Stimulated activated CD8-positive, alpha-beta memory T cell treated with anti-CD3 and anti-CD28 coated beads, Interleukin-15, amount 100 ng/mL, for 4 hours (primary cell): ENCODE results near the gene TNRC6C.
"Not testable (repeated sequence)": the region's sequence is repeated elsewhere in the genome, so short reads cannot be mapped to it uniquely, and the experiment has no call there.

Experiments used
- DNase-seq, 2 donors: peaks; one replicate each; pipeline ENCODE4 v3.0.0-alpha.2; 2020; ENCODE audit warnings: low read depth in 2 of 2

TNRC6C gene

DNA sequence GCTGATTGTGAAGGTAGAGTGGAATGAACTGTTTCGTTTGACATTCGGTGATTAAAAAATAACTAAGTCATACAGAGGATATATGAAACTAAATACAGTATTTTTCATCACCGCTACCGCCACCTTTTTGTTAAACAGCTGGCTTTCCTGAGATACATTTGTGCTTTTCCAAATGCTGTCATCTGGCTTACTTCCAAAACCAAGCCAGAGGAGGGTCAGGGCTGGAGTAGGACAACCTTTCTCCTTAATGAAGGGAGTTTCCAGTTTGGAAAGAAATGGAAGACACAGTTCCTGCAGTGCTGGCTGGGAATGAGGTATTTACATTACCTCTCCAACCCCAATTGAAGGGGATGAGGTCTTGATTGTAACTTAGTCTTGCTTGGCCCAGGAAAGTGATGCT is 3.2 kb downstream of the TNRC6C start:
- no peak for DNase-seq

DNA sequence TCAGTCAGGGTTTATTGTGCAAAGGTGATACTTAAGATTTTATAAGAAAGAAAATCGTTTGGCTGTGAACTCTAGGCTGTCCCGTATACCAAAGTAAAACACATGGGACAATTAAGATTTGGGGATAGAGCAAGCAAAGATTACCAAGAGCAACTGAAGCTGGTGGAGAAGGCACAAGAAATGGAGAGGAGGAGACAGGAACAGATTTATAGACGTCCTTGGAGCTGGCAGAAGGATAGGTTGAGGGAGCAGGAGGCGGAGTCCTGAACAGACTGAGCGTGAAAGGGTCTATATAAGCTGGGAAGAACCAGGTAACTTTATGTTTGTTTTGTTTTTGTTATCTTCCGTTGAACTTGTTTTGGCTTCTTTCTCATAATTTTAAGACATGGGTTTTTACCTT is 3.8 kb downstream of the TNRC6C start:
- DNase-seq = no peak

DNA sequence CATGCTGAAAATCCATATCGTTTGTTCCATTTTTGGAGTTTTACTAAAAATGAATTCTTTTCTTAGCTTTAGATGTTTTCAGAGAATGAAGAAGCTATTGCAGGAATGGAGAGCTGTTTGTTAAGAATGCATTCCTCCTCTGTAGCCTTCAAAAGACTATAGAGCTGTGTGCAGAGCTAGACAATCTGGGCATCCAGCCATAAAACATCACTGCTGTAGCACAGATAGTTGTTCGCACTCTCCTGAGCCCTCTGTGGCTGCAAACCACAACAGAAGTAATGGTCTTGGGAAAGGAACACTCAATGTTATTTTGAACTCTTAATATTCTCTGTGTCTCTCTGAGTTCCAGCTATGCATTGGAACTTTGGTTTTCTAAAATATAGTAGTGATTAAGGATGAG is 4.9 kb downstream of the TNRC6C start:
- DNase-seq = no peak

DNA sequence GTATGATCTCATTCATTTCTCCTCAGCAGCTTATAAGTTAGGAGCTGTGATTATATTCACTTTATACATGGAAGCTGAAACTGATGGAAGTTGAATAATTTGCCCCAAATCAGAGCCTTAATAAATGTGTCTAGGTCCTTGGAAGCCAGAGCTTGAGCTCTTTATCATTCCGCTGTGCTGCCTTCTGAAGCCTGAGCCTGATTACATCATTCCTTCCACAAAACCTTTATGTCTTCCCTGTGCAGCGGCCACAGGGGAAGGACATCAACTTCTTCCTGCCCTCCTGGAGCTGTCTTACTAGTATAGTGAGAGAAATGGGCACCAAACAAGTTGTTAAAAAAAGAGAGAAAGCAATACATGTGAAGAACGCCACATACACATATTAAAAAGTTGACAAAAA is 6.8 kb downstream of the TNRC6C start:
- no peak for DNase-seq

DNA sequence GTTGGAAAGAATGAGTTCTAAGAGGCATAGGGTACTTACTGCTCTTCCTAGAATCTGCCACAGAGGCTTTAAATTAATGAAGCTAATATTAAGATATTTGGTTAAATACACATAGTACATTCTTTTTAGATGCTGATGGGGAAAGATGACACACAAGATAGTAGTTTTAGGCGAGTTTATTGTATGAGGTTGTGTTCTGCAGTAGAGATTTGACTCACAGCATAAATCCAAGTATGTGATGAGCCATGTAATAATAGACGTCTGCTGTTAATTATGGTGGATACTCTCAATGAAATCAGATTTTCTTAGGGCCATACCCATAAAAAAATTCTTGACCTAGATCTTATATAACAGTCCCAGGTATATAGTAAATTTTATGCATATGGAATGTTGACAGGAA is 8.0 kb downstream of the TNRC6C start:
- DNase-seq = no peak

DNA sequence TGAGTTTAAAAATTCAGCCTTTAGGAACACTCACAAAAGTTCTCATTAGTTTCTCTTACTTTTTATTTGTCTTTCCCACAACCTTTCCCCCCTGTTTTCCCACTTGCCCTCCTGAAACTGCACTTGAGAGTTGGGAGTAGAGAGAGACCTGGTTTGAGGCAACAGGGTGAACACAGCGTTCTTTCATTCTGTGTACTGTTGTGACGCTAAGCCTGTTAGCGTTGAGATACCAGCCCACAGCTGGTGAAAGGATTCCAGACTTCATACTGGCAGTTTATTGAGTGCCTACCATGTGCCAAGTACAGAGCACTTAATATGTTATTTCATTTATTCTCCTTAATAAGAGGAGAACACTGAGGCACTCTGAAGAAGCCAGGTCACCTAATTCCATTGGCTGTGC is 10.3 kb downstream of the TNRC6C start:
- no peak for DNase-seq

DNA sequence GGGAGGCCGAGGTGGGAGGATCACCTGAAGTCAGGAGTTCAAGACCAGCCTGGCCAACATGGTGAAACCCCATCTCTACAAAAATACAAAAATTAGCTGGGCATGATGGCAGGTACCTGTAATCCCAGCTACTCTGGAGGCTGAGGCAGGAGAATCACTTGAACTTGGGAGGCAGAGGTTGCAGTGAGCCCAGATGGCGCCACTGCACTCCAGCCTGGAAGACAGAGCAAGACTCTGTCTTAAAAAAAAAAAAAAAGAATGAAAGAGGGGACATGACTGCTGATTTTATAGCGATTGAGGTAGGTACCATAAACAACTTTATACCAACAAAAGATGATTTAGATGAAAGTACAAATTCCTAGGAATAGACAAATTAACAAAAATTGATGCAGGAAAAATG is 13.8 kb downstream of the TNRC6C start:
- DNase-seq = not testable (repeated sequence)

DNA sequence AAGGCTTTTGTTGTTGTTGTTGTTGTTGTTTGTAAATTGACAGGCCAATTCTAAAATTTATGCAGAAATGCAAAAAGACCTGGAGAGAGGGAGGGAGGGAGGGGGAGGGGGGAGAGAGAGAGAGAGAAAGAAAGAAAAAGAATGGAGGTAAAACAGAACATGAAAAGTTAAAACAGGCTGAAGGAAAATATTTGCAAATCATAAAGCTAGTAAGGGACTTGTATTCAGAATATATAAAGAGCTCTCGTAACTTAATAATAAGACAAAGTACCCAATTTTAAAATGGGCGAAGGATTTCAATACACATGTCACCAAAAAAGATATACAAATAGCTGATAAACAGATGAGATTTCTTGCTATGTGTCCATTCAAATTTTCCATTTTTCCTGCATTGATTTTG is 15.4 kb downstream of the TNRC6C start:
- DNase-seq = no peak

DNA sequence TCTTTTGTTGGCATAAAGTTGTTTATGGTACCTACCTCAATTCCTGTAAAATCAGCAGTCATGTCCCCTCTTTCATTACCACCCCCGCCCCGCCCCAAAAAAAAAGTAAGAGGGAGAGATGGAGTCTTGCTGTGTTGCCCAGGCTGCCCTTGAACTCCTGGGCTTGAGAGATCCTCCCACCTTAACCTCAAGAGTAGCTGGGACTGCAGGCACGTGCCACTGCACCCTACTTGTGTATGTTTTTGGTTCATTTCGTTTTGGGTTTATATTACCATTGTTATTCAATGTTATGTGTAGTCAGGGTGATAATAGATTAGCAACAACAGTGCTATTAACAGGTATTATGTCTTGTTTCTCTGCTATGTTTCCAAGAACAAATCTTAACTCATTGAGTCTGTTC is 15.9 kb downstream of the TNRC6C start:
- no peak for DNase-seq

DNA sequence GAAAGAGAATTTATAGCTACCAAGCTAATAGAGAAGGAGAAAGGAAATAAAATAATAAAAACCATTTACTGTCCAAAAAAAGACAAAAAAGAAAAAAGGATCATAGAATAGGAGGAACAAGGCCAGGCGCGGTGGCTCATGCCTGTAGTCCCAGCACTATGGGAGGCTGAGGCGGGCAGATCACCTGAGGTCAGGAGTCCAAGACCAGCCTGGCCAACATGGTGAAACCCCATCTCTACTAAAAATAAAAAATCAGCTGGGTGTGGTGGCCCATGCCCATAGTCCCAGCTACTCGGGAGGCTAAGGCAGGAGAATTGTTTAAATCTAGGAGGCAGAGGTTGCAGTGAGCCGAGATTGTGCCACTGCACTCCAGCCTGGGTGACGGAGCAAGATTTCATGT is 23.9 kb downstream of the TNRC6C start:
- DNase-seq = not testable (repeated sequence)

DNA sequence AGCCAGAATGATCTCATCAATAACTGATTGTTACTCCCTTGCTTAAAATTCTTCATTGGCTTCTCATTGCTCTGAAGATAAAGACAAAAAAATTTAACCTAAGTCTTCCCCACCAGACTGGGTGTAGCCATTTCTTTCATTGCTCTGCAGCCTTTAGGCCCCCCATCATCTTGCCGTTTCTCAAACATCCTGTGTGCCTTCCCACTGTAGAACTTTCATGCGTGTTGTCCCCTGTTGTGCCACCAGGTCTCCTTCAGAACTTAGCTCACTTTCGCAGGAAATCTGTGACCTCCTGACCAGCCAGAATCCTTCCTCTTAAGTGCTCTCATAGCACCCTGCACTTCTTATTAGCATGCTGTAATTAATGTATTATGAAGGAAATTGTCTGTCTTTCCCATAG is 31.8 kb downstream of the TNRC6C start:
- DNase-seq = no peak

DNA sequence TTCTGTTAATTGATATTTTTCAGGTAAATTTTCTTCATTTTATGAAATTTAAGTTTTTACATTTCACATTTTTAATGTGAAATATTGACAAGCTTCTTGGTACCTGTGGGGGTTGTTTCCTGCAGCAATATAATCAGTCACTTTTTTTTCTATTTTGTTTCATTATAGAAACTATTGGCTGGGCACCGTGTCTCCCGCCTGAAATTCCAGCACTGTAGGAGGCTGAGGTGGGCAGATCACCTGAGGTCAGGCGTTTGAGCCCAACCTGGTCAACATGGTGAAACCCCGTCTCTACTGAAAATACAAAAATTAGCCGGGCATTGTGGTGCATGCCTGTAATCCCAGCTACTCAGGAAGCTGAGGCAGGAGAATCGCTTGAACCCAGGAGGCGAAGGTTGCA is 35.2 kb downstream of the TNRC6C start:
- not testable (repeated sequence) for DNase-seq

DNA sequence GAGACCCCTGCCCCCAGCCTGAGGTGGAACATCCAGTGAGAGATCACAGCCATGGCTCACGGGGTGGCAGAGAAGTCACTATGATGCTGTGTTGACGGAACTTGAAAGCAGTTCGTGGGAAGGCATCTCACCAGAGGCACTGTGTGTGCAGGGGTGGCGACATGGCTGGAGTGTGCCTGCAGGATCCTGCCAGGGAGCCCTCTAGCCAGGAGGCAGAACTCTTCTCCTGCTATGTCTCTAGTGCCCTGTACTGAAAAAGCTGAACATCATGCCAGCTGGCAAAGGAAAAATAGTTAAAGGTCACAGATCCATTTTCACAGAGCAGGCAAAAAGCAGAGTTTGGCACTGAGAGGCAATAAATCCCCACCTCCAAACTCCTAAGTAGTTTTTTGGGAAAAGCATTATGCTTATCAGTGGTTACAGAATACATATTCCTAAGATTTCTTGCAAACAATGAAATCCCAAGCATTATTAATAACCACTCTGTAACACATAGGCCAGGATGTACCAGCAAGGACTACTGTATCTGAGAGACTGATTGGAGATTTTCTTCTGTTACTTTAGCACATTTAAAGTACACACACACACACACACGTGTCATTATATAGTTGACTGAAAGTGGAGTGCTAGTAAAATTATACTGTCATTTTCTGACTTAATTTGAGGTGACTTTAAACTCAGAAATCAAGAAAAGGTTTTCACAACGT is 36.8 kb downstream of the TNRC6C start:
- no peak for DNase-seq

DNA sequence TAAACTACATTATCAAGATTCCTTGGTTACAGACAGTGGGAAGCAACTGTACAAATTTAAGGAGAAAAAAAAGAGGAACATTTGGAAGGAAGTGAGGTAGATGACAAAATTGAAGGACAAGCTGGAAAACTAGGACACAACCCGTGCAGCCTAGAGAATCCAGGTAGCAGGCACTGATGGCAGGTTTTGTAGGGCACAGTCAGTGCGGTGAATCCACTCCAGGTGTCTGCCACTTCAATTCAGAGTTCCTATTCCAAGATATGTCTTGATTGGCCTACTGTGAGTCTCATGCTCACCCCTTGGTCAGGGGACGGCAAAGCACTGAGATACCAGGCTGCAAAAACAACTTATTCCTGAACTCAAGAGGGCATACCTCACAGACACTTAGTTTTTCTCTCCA is 37.8 kb downstream of the TNRC6C start:
- no peak for DNase-seq

DNA sequence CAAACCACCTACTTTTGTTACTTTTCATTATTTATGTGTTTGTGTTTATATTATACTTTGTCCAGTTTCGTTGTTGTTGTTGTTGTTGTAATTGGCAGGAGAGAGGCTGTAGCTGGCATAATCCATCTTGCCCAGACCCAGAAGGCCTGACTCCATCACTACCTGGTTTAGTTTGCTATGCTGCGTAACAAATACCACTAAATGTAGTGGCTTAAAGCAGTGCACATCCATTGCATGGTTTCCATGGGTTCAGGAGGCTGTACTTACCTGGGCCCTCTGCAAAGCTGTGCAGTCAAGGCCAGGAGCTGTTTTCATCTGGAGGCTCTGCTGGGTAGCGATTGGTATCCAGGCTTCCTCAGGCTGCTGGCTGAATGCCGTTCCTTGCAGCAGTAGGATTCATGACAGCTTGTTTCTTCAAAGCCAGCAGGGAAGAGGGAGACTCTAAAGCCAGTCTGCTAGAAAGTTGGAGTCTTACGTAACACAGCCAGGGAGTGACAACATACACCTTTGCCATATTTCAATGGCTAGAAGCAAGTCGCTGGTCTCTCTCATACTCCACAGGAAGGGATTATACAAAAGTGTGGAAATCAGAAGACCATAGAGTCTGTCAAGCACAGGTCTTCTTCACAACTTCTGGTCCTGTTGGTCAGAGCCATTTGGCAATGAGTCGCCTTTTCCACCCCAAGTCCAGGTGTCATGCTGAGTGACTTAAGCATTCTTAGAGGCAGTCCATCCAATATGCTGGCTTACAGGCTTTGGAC is 41.1 kb downstream of the TNRC6C start:
- no peak for DNase-seq

DNA sequence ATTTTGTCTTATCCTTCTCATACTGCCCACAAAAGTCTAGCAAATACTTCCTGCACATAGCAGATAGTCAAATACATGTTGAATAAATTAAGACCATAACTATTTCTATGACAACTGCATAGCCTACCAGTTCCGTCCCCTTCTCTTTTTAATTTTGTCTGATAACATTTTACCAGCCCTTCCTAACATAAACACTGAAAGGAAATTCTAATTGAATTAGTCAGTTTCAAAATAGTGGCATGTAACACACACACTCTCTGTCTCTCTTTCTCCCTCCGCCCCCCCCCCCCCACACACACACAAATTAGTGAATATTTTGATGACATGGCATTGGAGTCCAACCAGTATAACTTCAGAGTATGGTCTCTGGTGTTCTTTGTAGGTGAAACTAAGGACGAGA is 41.8 kb downstream of the TNRC6C start:
- DNase-seq = no peak

DNA sequence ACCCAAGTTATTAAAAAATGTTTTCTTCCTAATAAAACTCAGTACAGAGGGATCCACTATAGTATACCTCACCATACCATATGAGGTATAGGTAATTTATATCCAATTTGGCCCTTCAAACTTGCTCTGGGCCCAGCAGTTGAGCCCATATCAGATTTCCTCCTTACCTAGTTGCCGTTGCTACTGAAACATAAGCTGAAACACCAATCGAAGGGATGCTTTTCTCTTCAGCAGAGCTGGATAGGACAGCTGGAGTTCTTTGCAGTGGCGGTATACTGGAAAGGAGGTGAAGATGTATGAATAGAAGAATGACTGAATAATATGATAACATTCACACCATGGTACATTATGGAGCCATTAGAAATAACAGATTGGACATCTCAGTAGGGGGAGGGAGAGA is 42.7 kb downstream of the TNRC6C start:
- no peak for DNase-seq

DNA sequence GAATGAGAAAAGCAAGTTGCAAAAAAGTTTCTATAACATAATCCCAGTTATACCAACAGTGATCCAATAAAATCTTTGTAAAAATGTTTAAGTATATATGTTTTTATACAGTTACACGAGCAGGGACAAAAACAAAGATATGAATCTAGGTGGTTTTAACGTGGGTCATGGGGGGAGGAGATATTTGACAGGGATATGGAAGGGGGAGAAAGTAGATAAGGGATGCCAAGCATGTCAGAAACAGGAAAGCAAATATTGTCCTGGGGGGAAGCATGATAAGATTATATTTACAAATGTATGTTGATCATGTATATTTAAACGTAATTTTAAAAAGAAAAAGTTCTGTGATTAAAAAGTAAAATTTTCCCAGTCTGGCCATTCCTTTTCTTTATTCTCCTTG is 43.1 kb downstream of the TNRC6C start:
- no peak for DNase-seq

DNA sequence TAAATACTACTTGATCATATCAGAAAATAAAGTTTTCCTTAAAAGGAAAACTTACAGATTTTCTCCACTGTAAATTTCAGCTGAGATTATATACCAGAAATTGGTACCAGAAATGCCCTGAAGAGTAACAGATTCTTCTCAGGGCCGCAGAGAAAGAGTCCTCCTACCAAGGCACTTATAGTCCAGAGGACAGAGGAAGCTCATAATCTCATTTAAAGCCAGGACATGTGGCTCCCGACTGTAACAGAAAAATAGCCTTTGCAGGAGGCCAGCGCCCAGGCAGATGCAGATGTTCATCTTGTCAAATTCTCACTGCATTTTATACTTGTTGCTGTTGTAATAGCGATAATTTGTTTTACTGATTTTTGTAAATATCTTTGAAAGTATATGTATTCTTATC is 43.7 kb downstream of the TNRC6C start:
- DNase-seq = no peak

DNA sequence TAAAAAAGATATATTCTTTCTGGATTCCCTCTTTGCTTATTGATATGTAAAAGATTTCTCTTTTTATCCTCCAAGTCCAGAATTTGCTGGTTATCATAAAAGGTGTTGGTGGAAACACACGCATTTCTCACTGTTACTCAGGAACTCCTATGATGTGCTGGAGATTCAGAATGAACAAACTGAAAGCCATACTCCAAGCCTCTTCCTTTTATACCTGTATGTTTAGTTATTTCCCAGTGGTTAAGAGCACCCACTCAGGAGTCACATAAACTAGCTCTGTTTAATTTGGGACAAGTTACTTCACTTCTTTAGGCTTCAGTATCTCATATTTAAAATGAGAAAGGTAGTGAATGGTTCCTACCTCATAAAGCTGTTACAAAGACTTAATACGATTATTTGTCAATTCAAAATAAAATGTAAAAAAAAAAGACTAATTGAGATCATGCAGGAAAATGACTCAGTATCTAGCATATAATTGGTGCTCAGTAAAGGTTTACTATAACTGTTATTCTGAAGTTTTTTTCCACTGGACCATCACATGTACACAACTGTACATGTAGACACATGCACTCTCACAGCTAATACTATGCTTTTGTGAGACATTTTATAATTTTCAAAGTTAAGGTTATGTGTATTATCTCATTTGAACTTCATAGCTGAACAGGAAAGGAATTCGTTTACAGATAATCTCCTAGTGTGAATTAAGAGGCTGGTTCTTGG is 47.1 kb downstream of the TNRC6C start:
- DNase-seq = no peak

DNA sequence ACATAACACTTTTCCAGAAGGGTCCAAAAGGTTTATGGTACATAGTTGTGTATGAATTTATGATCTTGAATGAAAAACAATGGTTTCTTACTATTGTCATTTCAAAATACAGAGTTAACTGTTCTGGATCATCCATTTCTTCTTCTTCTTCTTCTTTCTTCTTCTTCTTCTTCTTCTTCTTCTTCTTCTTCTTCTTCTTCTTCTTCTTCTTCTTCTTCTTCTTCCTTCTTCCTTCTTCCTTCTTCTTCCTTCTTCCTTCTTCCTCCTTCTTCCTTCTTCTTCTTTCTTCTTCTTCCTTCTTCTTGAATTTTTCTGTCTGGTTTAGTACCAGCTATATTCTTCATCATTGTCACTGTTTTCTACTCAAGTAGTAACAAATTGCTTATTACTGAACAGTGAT is 47.8 kb downstream of the TNRC6C start:
- DNase-seq = no peak

DNA sequence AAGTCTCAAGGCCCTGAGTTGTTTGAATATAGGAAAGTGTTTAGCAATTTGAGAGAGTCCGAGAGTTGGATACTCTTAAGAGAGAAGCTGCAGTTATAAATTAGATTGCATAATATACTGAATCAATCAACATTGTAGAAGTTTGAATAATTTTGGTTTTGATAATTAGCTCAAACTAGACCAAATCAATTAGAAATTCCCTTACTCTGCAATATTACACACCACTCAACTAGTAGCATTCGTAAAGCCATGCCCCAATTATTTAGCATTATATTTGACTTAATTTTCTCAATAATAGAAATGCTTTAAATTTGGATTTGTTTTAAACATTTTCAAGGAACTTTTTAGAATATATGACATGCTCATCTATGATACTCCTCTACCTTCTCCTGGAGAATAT is 49.1 kb downstream of the TNRC6C start:
- no peak for DNase-seq

DNA sequence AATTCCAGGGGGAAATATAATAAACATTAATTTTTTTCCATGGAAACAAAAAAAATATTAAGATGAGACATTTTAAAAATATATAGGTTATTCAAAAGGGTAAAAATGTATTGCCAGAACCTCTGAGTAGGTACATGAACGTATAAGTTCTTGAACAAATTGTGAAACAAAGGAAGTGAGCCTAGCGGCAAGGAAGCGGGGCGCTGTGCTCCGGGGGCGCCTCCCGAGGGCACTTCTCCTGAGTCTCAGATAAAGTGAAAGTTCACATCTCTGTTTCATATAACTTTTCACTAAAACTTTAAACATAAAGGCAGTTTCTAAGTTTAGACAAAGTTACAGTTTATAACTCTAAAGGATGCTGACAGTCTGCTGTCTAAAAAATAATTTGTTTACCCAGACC is 52.3 kb downstream of the TNRC6C start:
- DNase-seq = no peak
